ENCODE data around the gene EAPP.

GRCh38 chr14:34571771-34572170 is 32.3 kb upstream of the EAPP start:
- no peak for TF ChIP-seq POLR2AphosphoS5 (IDR thresholded peaks at IDR 0.05; ENCODE audit: low read depth, low read length)
- TF ChIP-seq POLR2A (IDR thresholded peaks at IDR 0.05; ENCODE audit: low read depth, low read length) = no peak
- no peak for TF ChIP-seq PAX5 (IDR thresholded peaks at IDR 0.05; ENCODE audit: insufficient read depth, low read length, severe bottlenecking)
